PFSK-1 (cell line): ENCODE results near the gene RUNX2.

Experiments used
- FOXP2 ChIP-seq: optimal IDR thresholded peaks from 2 replicates; pipeline ENCODE3; 2011; ENCODE audit warnings: borderline replicate concordance, control low read depth, inconsistent platforms; ENCODE audit not compliant: insufficient read depth; ENCODE audit errors: extremely low read length, extremely low read depth
- POLR2AphosphoS5 ChIP-seq: IDR thresholded peaks from 2 replicates; pipeline ENCODE4 v1.6.1; 2012; ENCODE audit warnings: low read depth, mild to moderate bottlenecking, control low read depth, low read length, moderate library complexity
- SIN3A ChIP-seq: IDR thresholded peaks from 2 replicates; pipeline ENCODE4 v1.6.1; 2012; ENCODE audit warnings: mild to moderate bottlenecking, low read length, moderate library complexity, borderline replicate concordance; ENCODE audit not compliant: insufficient read depth
- TAF1 ChIP-seq: IDR thresholded peaks from 2 replicates; pipeline ENCODE4 v1.6.1; 2012; ENCODE audit warnings: low read length, control low read depth, borderline replicate concordance; ENCODE audit not compliant: insufficient read depth
- TF ChIP-seq, protein P1 (sequence below), 2 experiments: IDR thresholded peaks; 2 replicates each; pipeline versions ENCODE4 v1.6.1 to v1.8.0; 2011 to 2012; ENCODE audit warnings: low read depth in 2 of 2, low read length in 2 of 2, control low read depth in 1 of 2, inconsistent platforms in 1 of 2, mild to moderate bottlenecking in 1 of 2, moderate library complexity in 1 of 2; ENCODE audit not compliant: insufficient read depth in 1 of 2

Gene RUNX2

GRCh38 chr6:45624228-45624627 lies 296.1 kb downstream of the RUNX2 start:
- TF ChIP-seq SIN3A (no peak), POLR2AphosphoS5 (no peak)

DNA sequence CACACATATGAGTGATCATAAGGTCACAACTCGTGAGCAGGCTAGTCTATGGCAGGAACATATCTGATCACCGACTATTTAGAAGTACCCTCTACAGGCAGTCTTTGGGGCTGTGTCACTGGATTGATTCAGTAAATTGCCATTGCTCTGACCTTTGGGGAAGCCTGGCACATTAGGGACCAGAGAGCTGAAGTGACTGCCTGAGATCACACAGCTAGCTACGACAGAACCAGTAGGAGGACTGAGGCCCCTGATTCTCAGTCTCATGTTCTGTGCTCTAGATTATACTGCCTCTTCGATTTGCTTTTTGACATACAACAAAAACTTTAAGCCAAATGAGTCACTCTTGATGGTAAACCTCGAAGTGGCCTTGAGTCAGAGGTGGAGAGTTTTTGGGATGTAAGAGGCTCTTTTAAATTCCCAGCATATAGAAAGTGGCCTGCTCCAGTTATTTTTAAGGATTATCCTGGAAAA lies 297.1 kb downstream of the RUNX2 start:
- TF ChIP-seq POLR2AphosphoS5: no peak
- no peak for TF ChIP-seq TAF1
- TF ChIP-seq, protein P1, sequence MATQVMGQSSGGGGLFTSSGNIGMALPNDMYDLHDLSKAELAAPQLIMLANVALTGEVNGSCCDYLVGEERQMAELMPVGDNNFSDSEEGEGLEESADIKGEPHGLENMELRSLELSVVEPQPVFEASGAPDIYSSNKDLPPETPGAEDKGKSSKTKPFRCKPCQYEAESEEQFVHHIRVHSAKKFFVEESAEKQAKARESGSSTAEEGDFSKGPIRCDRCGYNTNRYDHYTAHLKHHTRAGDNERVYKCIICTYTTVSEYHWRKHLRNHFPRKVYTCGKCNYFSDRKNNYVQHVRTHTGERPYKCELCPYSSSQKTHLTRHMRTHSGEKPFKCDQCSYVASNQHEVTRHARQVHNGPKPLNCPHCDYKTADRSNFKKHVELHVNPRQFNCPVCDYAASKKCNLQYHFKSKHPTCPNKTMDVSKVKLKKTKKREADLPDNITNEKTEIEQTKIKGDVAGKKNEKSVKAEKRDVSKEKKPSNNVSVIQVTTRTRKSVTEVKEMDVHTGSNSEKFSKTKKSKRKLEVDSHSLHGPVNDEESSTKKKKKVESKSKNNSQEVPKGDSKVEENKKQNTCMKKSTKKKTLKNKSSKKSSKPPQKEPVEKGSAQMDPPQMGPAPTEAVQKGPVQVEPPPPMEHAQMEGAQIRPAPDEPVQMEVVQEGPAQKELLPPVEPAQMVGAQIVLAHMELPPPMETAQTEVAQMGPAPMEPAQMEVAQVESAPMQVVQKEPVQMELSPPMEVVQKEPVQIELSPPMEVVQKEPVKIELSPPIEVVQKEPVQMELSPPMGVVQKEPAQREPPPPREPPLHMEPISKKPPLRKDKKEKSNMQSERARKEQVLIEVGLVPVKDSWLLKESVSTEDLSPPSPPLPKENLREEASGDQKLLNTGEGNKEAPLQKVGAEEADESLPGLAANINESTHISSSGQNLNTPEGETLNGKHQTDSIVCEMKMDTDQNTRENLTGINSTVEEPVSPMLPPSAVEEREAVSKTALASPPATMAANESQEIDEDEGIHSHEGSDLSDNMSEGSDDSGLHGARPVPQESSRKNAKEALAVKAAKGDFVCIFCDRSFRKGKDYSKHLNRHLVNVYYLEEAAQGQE (IDR thresholded peaks at IDR 0.05; ENCODE audit: insufficient read depth in 1 of 2, low read depth in 2 of 2, low read length in 2 of 2): no peak
- TF ChIP-seq FOXP2: no peak
- TF ChIP-seq SIN3A: no peak

DNA sequence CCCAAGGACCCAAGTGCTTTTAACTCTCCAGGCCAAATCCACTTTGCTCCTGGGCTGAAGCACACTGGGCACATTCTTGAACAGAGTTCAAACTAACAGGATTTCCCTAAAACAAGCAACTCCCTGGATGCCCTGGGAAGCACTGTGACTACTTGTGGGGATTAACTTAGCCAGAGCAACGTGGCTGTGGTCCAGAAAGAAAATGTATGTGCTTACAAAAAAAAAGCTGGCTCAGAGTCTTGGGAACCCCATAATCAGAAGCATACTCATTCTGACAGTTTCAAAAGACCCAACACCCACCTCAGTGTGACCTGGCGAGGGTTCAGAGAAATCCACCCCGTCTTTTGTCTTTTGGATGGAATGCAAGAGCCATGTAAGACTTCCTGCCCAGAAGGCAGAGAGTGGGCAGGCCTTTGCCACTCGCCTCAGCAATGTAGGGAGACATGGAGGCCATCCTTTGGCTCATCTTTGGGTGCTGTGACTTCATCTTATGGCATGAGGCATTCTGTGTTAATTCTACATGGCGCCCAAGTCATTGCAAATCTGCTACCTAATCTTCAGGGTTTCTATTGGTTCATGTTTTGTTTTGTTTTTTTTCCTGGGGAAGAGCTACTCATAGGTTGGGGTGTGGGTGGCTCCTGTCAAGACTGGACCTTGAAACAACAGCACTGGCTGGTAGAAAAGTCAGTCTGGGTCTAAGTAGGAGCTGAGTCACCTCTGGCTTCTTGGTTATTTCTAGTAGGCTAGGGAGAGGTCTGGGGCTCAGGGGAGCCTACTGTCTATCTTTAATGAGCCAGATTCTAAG lies 298.2 kb downstream of the RUNX2 start:
- TF ChIP-seq TAF1 (no peak), POLR2AphosphoS5 (no peak), FOXP2 (no peak), SIN3A (no peak)
- TF ChIP-seq, protein P1 (IDR thresholded peaks at IDR 0.05; ENCODE audit: insufficient read depth in 1 of 2, low read depth in 2 of 2, low read length in 2 of 2): no peak

DNA sequence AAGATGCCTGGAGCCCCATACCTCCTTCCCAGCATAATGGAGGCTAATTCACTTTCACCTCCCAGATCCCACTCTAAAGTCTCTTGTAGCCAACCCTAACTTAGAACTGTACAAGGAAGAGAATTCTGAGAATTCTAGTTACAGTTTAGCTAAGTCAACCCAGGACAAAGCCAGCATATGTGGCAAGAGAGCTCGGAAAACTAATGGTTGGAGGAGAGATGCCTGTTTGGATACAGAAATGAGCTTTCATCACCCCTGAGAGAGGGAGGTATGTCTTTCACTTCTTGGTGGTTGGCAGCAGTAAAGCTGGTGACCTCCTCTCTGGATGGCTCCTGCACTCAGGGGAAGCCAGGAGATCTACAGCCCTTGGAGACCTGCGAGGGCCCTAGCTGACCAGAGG lies 302.2 kb downstream of the RUNX2 start:
- no peak for TF ChIP-seq SIN3A
- no peak for TF ChIP-seq POLR2AphosphoS5
- no peak for TF ChIP-seq TAF1
- TF ChIP-seq FOXP2: no peak
- TF ChIP-seq, protein P1 (IDR thresholded peaks at IDR 0.05; ENCODE audit: insufficient read depth in 1 of 2, low read depth in 2 of 2, low read length in 2 of 2): no peak

DNA sequence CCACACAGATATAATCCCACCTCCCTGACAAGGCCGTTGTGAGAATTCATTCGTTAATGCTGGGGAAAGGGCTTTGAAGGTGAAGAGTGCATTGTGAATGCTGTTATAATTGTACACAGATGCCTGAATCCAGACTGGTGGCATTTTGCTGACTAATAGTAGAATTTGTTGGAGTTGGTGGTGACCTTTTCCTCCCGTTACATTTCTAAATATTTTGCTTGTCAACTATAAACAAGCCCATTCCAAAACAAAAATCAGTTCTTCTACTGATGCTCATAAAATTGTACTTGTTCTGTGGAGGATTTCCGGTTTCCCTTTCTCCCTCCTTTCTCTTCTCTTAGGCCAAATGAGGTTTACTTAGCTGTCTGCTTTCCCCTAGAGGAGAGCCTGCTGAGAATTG lies 302.7 kb downstream of the RUNX2 start:
- TF ChIP-seq SIN3A (no peak), POLR2AphosphoS5 (no peak), TAF1 (no peak), FOXP2 (no peak)
- TF ChIP-seq, protein P1 (IDR thresholded peaks at IDR 0.05; ENCODE audit: insufficient read depth in 1 of 2, low read depth in 2 of 2, low read length in 2 of 2): no peak
